ENCODE data around the gene ARSJ.
"Not testable (repeated sequence)": the region's sequence is repeated elsewhere in the genome, so short reads cannot be mapped to it uniquely, and the experiment has no call there.

The ARSJ gene

GRCh38 chr4:113955411-113955810, 24.0 kb downstream of the ARSJ start:
- DNase-seq = no peak

- DNase-seq = no peak
Observed at GRCh38 chr4:113953888-113954287, 25.6 kb downstream of the ARSJ start.

GRCh38 chr4:113952452-113953029, 26.9 kb downstream of the ARSJ start:
- DNase-seq = peak; percentile 0

- DNase-seq = no peak
Observed at GRCh38 chr4:113951263-113951662, 28.2 kb downstream of the ARSJ start.

GRCh38 chr4:113950207-113950606, 29.2 kb downstream of the ARSJ start:
- DNase-seq = no peak

- no peak for DNase-seq
Observed at GRCh38 chr4:113947484-113947883, 32.0 kb downstream of the ARSJ start.

GRCh38 chr4:113945906-113946305, 33.5 kb downstream of the ARSJ start:
- DNase-seq = no peak

- DNase-seq = no peak
Observed at GRCh38 chr4:113943863-113944262, 35.6 kb downstream of the ARSJ start.

GRCh38 chr4:113943085-113943484, 36.4 kb downstream of the ARSJ start:
- DNase-seq = no peak

GRCh38 chr4:113941836-113942235, 37.6 kb downstream of the ARSJ start:
- no peak for DNase-seq

- not testable (repeated sequence) for DNase-seq
Observed at GRCh38 chr4:113940103-113940502, 39.3 kb downstream of the ARSJ start.

- no peak for DNase-seq
Observed at GRCh38 chr4:113935190-113935589, 44.3 kb downstream of the ARSJ start.

- DNase-seq = not testable (repeated sequence)
Observed at GRCh38 chr4:113924706-113925105, 54.7 kb downstream of the ARSJ start.

- no peak for DNase-seq
Observed at GRCh38 chr4:113921089-113921794, 58.2 kb downstream of the ARSJ start.

- DNase-seq = no peak
Observed at GRCh38 chr4:113919611-113920010, 59.8 kb downstream of the ARSJ start.

- no peak for DNase-seq
Observed at GRCh38 chr4:113919145-113919544, 60.3 kb downstream of the ARSJ start.

GRCh38 chr4:113908829-113909228, 70.6 kb downstream of the ARSJ start:
- no peak for DNase-seq

GRCh38 chr4:113907559-113907958, 71.9 kb downstream of the ARSJ start:
- no peak for DNase-seq

- no peak for DNase-seq
Observed at GRCh38 chr4:113905301-113905700, 74.1 kb downstream of the ARSJ start.

- DNase-seq = no peak
Observed at GRCh38 chr4:113904877-113905276, 74.6 kb downstream of the ARSJ start.

- peak; percentile 40 for DNase-seq
Observed at GRCh38 chr4:113901994-113902787, 77.3 kb downstream of the ARSJ start.

- DNase-seq = no peak
Observed at GRCh38 chr4:113899271-113900070, 80.0 kb downstream of the ARSJ start.

- DNase-seq = no peak
Observed at GRCh38 chr4:113893546-113893945, 85.9 kb downstream of the ARSJ start.
